IMR-90 (cell line): ENCODE data around the gene CAMK4.
A peak's percentile ranks its signal among the peaks of the same experiment; 100 is the strongest.

Source experiments
- CEBPB ChIP-seq: IDR thresholded peaks from 2 replicates; pipeline ENCODE4 v1.6.1; 2012; ENCODE audit warnings: low read depth, low read length, improper control_type of control experiment
- CTCF ChIP-seq: conservative IDR thresholded peaks from 2 replicates; pipeline ENCODE4 v1.5.1; 2012; ENCODE audit warnings: mild to moderate bottlenecking, low read depth, low read length, improper control_type of control experiment
- MXI1 ChIP-seq: IDR thresholded peaks from 2 replicates; pipeline ENCODE4 v1.6.1; 2012; ENCODE audit warnings: low read depth, mild to moderate bottlenecking, low read length, moderate library complexity, borderline replicate concordance
- POLR2A ChIP-seq: IDR thresholded peaks from 2 replicates; pipeline ENCODE4 v1.6.1; 2012; ENCODE audit warnings: mild to moderate bottlenecking, low read depth, low read length
- RCOR1 ChIP-seq: IDR thresholded peaks from 2 replicates; pipeline ENCODE4 v1.6.1; 2012; ENCODE audit warnings: mild to moderate bottlenecking, low read length, improper control_type of control experiment; ENCODE audit not compliant: insufficient replicate concordance

- TF ChIP-seq CEBPB: no peak
- TF ChIP-seq MXI1: no peak
- no peak for TF ChIP-seq POLR2A
- 0 out of 2 replicates have a peak, but pooled peaks have one; percentile 4 for TF ChIP-seq CTCF
- no peak for TF ChIP-seq RCOR1
These were observed 177.7 kb downstream of the CAMK4 start for GRCh38 chr5:111401906-111402305.
